HepG2 (cell line): ENCODE measurements around the gene LRRC15. TPM values are rescaled to one million over a fixed set of nuclear protein-coding genes. Genes with fewer than 3 reads are reported as not detected.

ENCODE experiments used
- ATAC-seq: fragments of 200-7000 bp; cut with Tn5 transposase; 3 replicates; pipeline ENCODE4 v1.9.1; 2020; ENCODE audit warnings: mild to moderate bottlenecking, moderate library complexity
- BruUV-seq: library from RNA; stranded (reverse); fragments of 400-500 nt; replicated peaks from 2 replicates; lab custom pipeline; 2021; lab: Mats Ljungman, UMichigan
- CTCF ChIA-PET: fragments of 300-600 bp; formaldehyde crosslinking; extraction: SDS; loops from one replicate; lab custom pipeline; 2021; ENCODE audit warnings: low total read pairs, inconsistent platforms, low intra/inter-chr PET ratio; lab: Yijun Ruan, JAX
- POLR2A ChIA-PET: fragments of 350-600 bp; sonication (Branson Sonifier 250); formaldehyde crosslinking; loops from one replicate; lab custom pipeline; 2020; ENCODE audit warnings: antibody characterized with exemption, inconsistent platforms; lab: Yijun Ruan, JAX
- DNase-seq: peaks from one replicate; pipeline ENCODE4 v3.0.0-alpha.2; 2015; ENCODE audit warnings: low spot score
- FAIRE-seq: peaks from 3 replicates; lab custom pipeline; 2011; peaks lifted over from hg19 to GRCh38; lab: Jason Lieb, UNC
- H2AFZ ChIP-seq: one replicate; pipeline ENCODE4 v1.6.1; 2011; ENCODE audit warnings: low read length, inconsistent platforms
- H3K27ac ChIP-seq: fragments of 300-600 bp; 3 replicates; pipeline ENCODE4 v1.8.0; 2011; ENCODE audit warnings: mixed run types, mild to moderate bottlenecking, mixed read lengths, low read length, inconsistent platforms; ENCODE audit not compliant: insufficient read depth; ENCODE audit errors: extremely low read length
- H3K27me3 ChIP-seq, 2 experiments: fragments of 200-600 bp in 1 of 2; 2 replicates in 1 of 2; 3 replicates in 1 of 2; pipeline versions ENCODE4 v1.6.0 to v1.8.0; 2011; ENCODE audit warnings: low read length in 2 of 2, mild to moderate bottlenecking in 2 of 2, moderate library complexity in 2 of 2, inconsistent platforms in 1 of 2; ENCODE audit not compliant: insufficient read depth in 2 of 2, control insufficient read depth in 1 of 2
- H3K36me3 ChIP-seq, 2 experiments: fragments of 200-600 bp in 1 of 2; replicated peaks in 1 of 2; 2 replicates in 1 of 2; 3 replicates in 1 of 2; pipeline versions ENCODE4 v1.5.1 to v1.8.0; 2011; ENCODE audit warnings: low read length in 2 of 2, inconsistent platforms in 1 of 2; ENCODE audit not compliant: insufficient read depth in 2 of 2, control insufficient read depth in 1 of 2
- H3K4me1 ChIP-seq: 2 replicates; pipeline ENCODE4 v1.5.1; 2012; ENCODE audit warnings: low read length, inconsistent platforms; ENCODE audit not compliant: insufficient read depth
- H3K4me2 ChIP-seq: 2 replicates; pipeline ENCODE4 v1.6.0; 2011; ENCODE audit warnings: low read depth, low read length, inconsistent platforms
- H3K4me3 ChIP-seq, 3 experiments: fragments of 200-600 bp in 1 of 3; sonication (generic), shearing (Covaris generic) in 1 of 3; replicated peaks in 1 of 3; 2 replicates each; pipeline ENCODE4 v1.5.1; 2011 to 2016; ENCODE audit warnings: low read length in 3 of 3, inconsistent platforms in 2 of 3, low read depth in 2 of 3, mild to moderate bottlenecking in 2 of 3, control low read depth in 1 of 3, mixed read lengths in 1 of 3; ENCODE audit not compliant: insufficient read depth in 1 of 3
- H3K79me2 ChIP-seq: one replicate; pipeline ENCODE4 v1.6.1; 2011; ENCODE audit warnings: low read length, inconsistent platforms; ENCODE audit not compliant: insufficient read depth
- H3K9ac ChIP-seq: 2 replicates; pipeline ENCODE4 v1.6.0; 2011; ENCODE audit warnings: mild to moderate bottlenecking, low read depth, low read length, inconsistent platforms; ENCODE audit not compliant: insufficient read depth
- H3K9me3 ChIP-seq: 2 replicates; pipeline ENCODE4 v1.5.1; 2012; ENCODE audit warnings: mild to moderate bottlenecking, low read length
- H4K20me1 ChIP-seq: 2 replicates; pipeline ENCODE4 v1.6.0; 2011; ENCODE audit warnings: inconsistent platforms, mild to moderate bottlenecking, low read length, moderate library complexity; ENCODE audit not compliant: insufficient read depth
- BATF2 ChIP-seq: sonication (generic); formaldehyde crosslinking; IDR thresholded peaks from 2 replicates; pipeline ENCODE4 v1.8.0; 2022; ENCODE audit warnings: mild to moderate bottlenecking, missing genetic modification reagents, moderate library complexity
- CCDC6 ChIP-seq: sonication (generic); formaldehyde crosslinking; IDR thresholded peaks from 2 replicates; pipeline ENCODE4 v1.8.1; 2022; ENCODE audit warnings: mild to moderate bottlenecking, missing genetic modification reagents, moderate library complexity
- CEBPG ChIP-seq: IDR thresholded peaks from 2 replicates; pipeline ENCODE4 v1.6.1; 2016
- CHD4 ChIP-seq: fragments of 200-600 bp; sonication (generic); IDR thresholded peaks from 2 replicates; pipeline ENCODE4 v1.7.0; 2017; ENCODE audit warnings: mild to moderate bottlenecking, low read length, borderline replicate concordance
- ELF1 ChIP-seq: sonication (generic); formaldehyde crosslinking; IDR thresholded peaks from 2 replicates; pipeline ENCODE4 v1.4.0; 2020; ENCODE audit warnings: missing genetic modification reagents
- HBP1 ChIP-seq: IDR thresholded peaks from 2 replicates; pipeline ENCODE4 v1.6.1; 2016; ENCODE audit warnings: low read depth, control low read depth
- HNRNPL ChIP-seq: fragments of 200-400 bp; formaldehyde crosslinking; IDR thresholded peaks from 2 replicates; pipeline ENCODE4 v1.6.1; 2017; ENCODE audit warnings: mild to moderate bottlenecking, low read depth, low read length
- HNRNPLL ChIP-seq: fragments of 200-400 bp; formaldehyde crosslinking; IDR thresholded peaks from 2 replicates; pipeline ENCODE4 v1.6.1; 2017; ENCODE audit warnings: mild to moderate bottlenecking, low read depth, low read length; ENCODE audit not compliant: poor library complexity, severe bottlenecking
- KLF6 ChIP-seq: IDR thresholded peaks from 2 replicates; pipeline ENCODE4 v1.8.0; 2016; ENCODE audit warnings: missing biosample characterization, missing genetic modification reagents
- MTA3 ChIP-seq: sonication (generic); formaldehyde crosslinking; IDR thresholded peaks from 2 replicates; pipeline ENCODE4 v1.4.0; 2020; ENCODE audit warnings: missing genetic modification reagents
- POGZ ChIP-seq: sonication (generic); formaldehyde crosslinking; IDR thresholded peaks from 2 replicates; pipeline ENCODE4 v1.4.0; 2020; ENCODE audit warnings: mild to moderate bottlenecking, missing genetic modification reagents
- SAFB2 ChIP-seq: sonication (generic); formaldehyde crosslinking; IDR thresholded peaks from 2 replicates; pipeline ENCODE4 v1.5.1; 2020; ENCODE audit warnings: missing genetic modification reagents, low read depth, mild to moderate bottlenecking, borderline replicate concordance
- ZBTB42 ChIP-seq: sonication (generic); formaldehyde crosslinking; IDR thresholded peaks from 2 replicates; pipeline ENCODE4 v1.5.0; 2020; ENCODE audit warnings: mild to moderate bottlenecking, missing genetic modification reagents
- ZNF17 ChIP-seq: sonication (generic); formaldehyde crosslinking; IDR thresholded peaks from 2 replicates; pipeline ENCODE4 v1.5.0; 2020; ENCODE audit warnings: mild to moderate bottlenecking, missing genetic modification reagents
- ZNF264 ChIP-seq: sonication (generic); formaldehyde crosslinking; IDR thresholded peaks from 2 replicates; pipeline ENCODE4 v1.4.0; 2020; ENCODE audit warnings: missing genetic modification reagents
- ZNF383 ChIP-seq: sonication (generic); formaldehyde crosslinking; IDR thresholded peaks from 2 replicates; pipeline ENCODE4 v1.4.0; 2020; ENCODE audit warnings: missing genetic modification reagents, mild to moderate bottlenecking, borderline replicate concordance
- ZNF672 ChIP-seq: sonication (generic); formaldehyde crosslinking; IDR thresholded peaks from 2 replicates; pipeline ENCODE4 v1.8.1; 2022; ENCODE audit warnings: missing genetic modification reagents
- ZNF737 ChIP-seq: sonication (generic); formaldehyde crosslinking; IDR thresholded peaks from 2 replicates; pipeline ENCODE4 v1.5.0; 2020; ENCODE audit warnings: missing genetic modification reagents, mild to moderate bottlenecking, borderline replicate concordance
- WGBS: methylation state at CpG from one replicate; pipeline ENCODE4 v1.1.6; 2017; ENCODE audit warnings: low lambda C conversion rate; 5-methylcytosine and 5-hydroxymethylcytosine counted together
- in situ Hi-C: cut with HindIII; loops from 2 replicates; pipeline ENCODE4 v1.10.0; 2017; ENCODE audit warnings: low pct_unique_long_range_greater_than_20kb; ENCODE audit not compliant: extremely low pct_ligation_motif_present
- intact Hi-C: fragments of 100-400 bp; cut with micrococcal nuclease; formaldehyde crosslinking; loops from one replicate; pipeline ENCODE4 v1.10.0; 2022; ENCODE audit not compliant: unreplicated experiment
- polyA plus RNA-seq, 8 experiments: library from polyadenylated mRNA; depleted of rRNA in 3 of 8; stranded (reverse) in 7 of 8; unstranded in 1 of 8; fragments of >200 nt; fragmentation: Illumina TruSeq in 4 of 8; extraction: Trizol in 4 of 8; gene quantifications; 2 replicates each; pipeline versions ENCODE4 v1.2.1 to v1.2.3, GENCODE V29; 2011 to 2016; ENCODE audit warnings: low read depth in 4 of 8, missing spikeins in 1 of 8, mixed read lengths in 1 of 8; ENCODE audit not compliant: insufficient read depth in 1 of 8
- total RNA-seq, 5 experiments: library from RNA; depleted of rRNA; stranded (reverse); fragments of >200 nt; fragmentation: Illumina TruSeq; extraction: Trizol; gene quantifications; 2 replicates each; pipeline ENCODE4 v1.2.3, GENCODE V29; 2016; ENCODE audit warnings: low read depth in 1 of 5
- TF ChIP-seq, protein P1 (sequence below): sonication (generic); formaldehyde crosslinking; IDR thresholded peaks from 2 replicates; pipeline ENCODE4 v1.5.1; 2020; ENCODE audit warnings: mild to moderate bottlenecking, missing genetic modification reagents, moderate library complexity
- TF ChIP-seq, protein P2 (sequence below): sonication (generic); formaldehyde crosslinking; IDR thresholded peaks from 2 replicates; pipeline ENCODE4 v1.4.0; 2020; ENCODE audit warnings: low read depth, missing genetic modification reagents

The LRRC15 gene
- total and polyA plus RNA-seq, 2 of the 13 experiments (the other 11 are each of a cell fraction or from before 2014, with no cell fraction given): not detected

DNA sequence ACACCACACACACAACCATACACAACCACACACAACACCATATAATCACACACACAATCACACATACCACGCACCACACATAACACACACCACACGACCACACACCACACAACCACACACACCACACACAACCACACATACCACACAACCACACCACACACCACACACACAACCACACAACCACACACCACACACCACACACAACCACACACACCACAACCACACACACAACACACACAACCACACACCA lies 42.6 kb downstream of the LRRC15 start:
- intact Hi-C loops (no loop called here), in situ Hi-C loops (no loop called here)
- TF ChIP-seq ELF1 (CRISPR knock-in tag) (no peak), ZNF17 (CRISPR knock-in tag) (no peak), KLF6 (CRISPR knock-in tag) (no peak), SAFB2 (CRISPR knock-in tag) (no peak), HNRNPLL (peak; percentile 7), CHD4 (peak; percentile 89; the same call in 1 of the 2 replicates), ZNF264 (CRISPR knock-in tag) (no peak), MTA3 (CRISPR knock-in tag) (no peak), CCDC6 (peak; percentile 44; the same call in 1 of the 2 replicates), BATF2 (no peak), HNRNPL (0 out of 2 replicates have a peak, but pooled peaks have one; percentile 27), ZBTB42 (CRISPR knock-in tag) (no peak), ZNF383 (no peak), POGZ (CRISPR knock-in tag) (no peak), ZNF737 (no peak), CEBPG (CRISPR knock-in tag) (no peak), HBP1 (CRISPR knock-in tag) (0 out of 2 replicates have a peak, but pooled peaks have one; percentile 39), ZNF672 (peak; percentile 30; the same call in 1 of the 2 replicates)
- TF ChIP-seq, protein P1, sequence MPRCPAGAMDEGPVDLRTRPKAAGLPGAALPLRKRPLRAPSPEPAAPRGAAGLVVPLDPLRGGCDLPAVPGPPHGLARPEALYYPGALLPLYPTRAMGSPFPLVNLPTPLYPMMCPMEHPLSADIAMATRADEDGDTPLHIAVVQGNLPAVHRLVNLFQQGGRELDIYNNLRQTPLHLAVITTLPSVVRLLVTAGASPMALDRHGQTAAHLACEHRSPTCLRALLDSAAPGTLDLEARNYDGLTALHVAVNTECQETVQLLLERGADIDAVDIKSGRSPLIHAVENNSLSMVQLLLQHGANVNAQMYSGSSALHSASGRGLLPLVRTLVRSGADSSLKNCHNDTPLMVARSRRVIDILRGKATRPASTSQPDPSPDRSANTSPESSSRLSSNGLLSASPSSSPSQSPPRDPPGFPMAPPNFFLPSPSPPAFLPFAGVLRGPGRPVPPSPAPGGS (CRISPR knock-in tag): no peak
- TF ChIP-seq, protein P2, sequence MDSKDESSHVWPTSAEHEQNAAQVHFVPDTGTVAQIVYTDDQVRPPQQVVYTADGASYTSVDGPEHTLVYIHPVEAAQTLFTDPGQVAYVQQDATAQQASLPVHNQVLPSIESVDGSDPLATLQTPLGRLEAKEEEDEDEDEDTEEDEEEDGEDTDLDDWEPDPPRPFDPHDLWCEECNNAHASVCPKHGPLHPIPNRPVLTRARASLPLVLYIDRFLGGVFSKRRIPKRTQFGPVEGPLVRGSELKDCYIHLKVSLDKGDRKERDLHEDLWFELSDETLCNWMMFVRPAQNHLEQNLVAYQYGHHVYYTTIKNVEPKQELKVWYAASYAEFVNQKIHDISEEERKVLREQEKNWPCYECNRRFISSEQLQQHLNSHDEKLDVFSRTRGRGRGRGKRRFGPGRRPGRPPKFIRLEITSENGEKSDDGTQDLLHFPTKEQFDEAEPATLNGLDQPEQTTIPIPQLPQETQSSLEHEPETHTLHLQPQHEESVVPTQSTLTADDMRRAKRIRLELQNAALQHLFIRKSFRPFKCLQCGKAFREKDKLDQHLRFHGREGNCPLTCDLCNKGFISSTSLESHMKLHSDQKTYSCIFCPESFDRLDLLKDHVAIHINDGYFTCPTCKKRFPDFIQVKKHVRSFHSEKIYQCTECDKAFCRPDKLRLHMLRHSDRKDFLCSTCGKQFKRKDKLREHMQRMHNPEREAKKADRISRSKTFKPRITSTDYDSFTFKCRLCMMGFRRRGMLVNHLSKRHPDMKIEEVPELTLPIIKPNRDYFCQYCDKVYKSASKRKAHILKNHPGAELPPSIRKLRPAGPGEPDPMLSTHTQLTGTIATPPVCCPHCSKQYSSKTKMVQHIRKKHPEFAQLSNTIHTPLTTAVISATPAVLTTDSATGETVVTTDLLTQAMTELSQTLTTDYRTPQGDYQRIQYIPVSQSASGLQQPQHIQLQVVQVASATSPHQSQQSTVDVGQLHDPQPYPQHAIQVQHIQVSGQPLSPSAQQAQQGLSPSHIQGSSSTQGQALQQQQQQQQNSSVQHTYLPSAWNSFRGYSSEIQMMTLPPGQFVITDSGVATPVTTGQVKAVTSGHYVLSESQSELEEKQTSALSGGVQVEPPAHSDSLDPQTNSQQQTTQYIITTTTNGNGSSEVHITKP (CRISPR knock-in tag): no peak
- H3K27ac ChIP-seq: no peak overlapping the region
- no peak overlapping the region for H3K4me2 ChIP-seq
- BruUV-seq: no TSS peak
- ChIA-PET POLR2A (no interaction called here), CTCF (no interaction called here)
- H2AFZ ChIP-seq: no peak overlapping the region
- H3K36me3 ChIP-seq: no peaks in the 10 kb centered on the region
- no peak overlapping the region for H3K9ac ChIP-seq
- FAIRE-seq (peak; percentile 77), DNase-seq (no peak), ATAC-seq (no peak)
- H4K20me1 ChIP-seq: no peaks in the 10 kb centered on the region
- no peaks in the 10 kb centered on the region for H3K27me3 ChIP-seq
- H3K9me3 ChIP-seq: no peaks in the 10 kb centered on the region
- H3K4me1 ChIP-seq: peaks cover 82% of the 10 kb centered on the region
- H3K79me2 ChIP-seq: no peaks in the 10 kb centered on the region
- no peak overlapping the region for H3K4me3 ChIP-seq
- 87% methylated on average over 2 of the region's 2 CpGs for WGBS
